GM12873 (cell line): ENCODE data around the gene RASGEF1B.

ENCODE experiments used
- CTCF ChIP-seq: IDR thresholded peaks from 2 replicates; pipeline ENCODE4 v1.5.1; 2012; ENCODE audit warnings: low read depth, mild to moderate bottlenecking, moderate library complexity, low read length, control low read depth; ENCODE audit not compliant: insufficient read depth; ENCODE audit errors: missing control alignments

Gene RASGEF1B

GRCh38 chr4:81449015-81449414 is 22.7 kb downstream of the RASGEF1B start:
- no peak for TF ChIP-seq CTCF

GRCh38 chr4:81447566-81448229 is 24.0 kb downstream of the RASGEF1B start:
- no peak for TF ChIP-seq CTCF

DNA sequence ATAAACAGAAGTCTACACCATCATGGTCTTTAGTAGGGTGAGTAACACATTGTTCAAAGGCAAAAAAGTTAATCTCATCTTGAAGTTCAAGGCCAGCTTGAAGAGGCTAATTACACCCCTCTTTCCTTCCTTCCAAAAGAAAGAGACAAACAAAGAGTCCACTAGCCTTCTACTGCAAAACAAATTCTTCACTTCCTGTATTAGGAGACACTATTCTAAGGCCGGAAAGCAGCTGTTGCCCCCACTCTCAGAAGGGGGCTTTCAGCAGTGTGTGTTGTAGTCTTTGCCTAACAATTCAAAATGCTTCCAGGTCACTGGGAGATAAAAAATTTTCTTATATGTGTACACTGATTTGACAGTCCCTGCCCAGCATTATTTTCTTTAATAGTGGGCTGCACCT is 25.1 kb downstream of the RASGEF1B start:
- TF ChIP-seq CTCF: no peak

DNA sequence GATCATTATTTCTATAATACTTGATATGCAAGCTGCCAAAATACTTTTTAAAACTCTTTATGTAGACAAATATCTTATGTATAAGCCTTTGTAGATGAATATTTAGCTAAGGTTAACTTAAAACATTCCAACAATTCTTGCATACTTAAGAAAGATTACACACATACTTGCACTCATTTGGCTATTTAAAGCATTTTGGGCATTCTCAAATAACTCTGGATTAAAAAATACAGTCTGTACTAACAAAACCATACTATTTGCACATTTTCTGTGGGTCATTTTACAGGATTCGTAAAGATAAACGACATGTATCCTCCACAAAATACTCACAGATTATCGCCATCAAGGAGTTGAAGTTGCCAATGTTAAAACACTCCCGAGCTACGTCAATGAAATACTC is 26.5 kb downstream of the RASGEF1B start:
- TF ChIP-seq CTCF: no peak

- no peak for TF ChIP-seq CTCF
These were observed 29.1 kb downstream of the RASGEF1B start for GRCh38 chr4:81442484-81443085.

- TF ChIP-seq CTCF: no peak
These were observed 30.8 kb downstream of the RASGEF1B start for GRCh38 chr4:81440949-81441348.

GRCh38 chr4:81436941-81437574 is 34.6 kb downstream of the RASGEF1B start:
- no peak for TF ChIP-seq CTCF
